ENCODE measurements around the gene WIPI1.

DNA sequence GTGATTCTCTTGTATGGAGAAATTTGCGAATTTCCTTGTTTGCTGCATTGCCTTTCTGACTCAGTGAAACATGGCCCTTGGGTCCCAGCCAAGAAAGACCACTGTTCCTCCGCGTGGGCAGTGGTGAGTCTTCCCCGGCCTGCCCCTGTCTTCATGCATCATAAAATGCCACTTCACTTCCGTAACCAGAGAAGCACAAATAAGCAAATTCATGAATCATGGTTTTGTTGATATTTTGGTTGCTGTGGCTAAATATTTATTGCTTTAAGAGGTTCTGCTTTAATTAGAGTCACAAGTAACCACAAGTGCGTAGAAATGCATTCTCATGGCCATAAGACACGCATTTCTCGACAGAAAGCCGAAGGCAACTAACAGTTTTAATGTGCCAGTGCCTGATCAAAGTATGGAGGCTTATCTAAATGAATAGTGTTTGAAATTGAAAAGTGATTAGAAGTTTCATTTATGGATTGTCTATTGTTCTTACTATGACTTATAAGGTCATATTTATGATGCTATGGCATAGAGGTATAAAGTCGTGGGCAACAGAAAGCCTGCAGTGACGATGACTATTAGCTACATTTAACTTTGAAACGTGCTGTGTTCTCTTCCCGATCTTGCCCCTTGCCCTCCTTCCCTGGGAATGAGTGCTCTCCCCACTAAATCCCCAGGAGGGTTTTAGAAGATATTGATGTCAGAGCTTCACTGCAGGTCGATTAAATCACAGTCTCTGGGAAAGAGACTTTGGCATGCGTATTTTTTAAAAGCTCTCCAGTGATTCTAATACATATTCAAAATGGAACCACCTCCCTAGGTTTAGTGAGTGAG is 76.0 kb downstream of the WIPI1 start:
- TF ChIP-seq, protein P1, sequence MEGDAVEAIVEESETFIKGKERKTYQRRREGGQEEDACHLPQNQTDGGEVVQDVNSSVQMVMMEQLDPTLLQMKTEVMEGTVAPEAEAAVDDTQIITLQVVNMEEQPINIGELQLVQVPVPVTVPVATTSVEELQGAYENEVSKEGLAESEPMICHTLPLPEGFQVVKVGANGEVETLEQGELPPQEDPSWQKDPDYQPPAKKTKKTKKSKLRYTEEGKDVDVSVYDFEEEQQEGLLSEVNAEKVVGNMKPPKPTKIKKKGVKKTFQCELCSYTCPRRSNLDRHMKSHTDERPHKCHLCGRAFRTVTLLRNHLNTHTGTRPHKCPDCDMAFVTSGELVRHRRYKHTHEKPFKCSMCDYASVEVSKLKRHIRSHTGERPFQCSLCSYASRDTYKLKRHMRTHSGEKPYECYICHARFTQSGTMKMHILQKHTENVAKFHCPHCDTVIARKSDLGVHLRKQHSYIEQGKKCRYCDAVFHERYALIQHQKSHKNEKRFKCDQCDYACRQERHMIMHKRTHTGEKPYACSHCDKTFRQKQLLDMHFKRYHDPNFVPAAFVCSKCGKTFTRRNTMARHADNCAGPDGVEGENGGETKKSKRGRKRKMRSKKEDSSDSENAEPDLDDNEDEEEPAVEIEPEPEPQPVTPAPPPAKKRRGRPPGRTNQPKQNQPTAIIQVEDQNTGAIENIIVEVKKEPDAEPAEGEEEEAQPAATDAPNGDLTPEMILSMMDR (IDR thresholded peaks at IDR 0.05): no peak
- TF ChIP-seq EP300 (IDR thresholded peaks at IDR 0.05): no peak

Data from tibial nerve (tissue), 4 donors.